ENCODE results near the gene ADAMTS14. TPM values are rescaled to one million over a fixed set of nuclear protein-coding genes. Genes with fewer than 3 reads are reported as not detected.

The ADAMTS14 gene
- under 0.01 TPM in 1 of 2 replicates, not detected in the other for total RNA-seq

GRCh38 chr10:70672165-70673042 lies at the start of gene ADAMTS14:
ADAMTS14 (plus strand) TSS chr10:70672506; CDS start chr10:70672803, 297 bp downstream.

GRCh38 chr10:70785190-70785589 lies 112.9 kb downstream of the ADAMTS14 start, which contains the start of gene TBATA:
TBATA (minus strand) TSS chr10:70785377; CDS start chr10:70783379, 1,998 bp downstream.

Small RNA genes lying within 50 kb of the gene (small RNA-seq; reads per million reads assigned to genes)
- gene RPS26P40 = not detected

Other genes starting within 250 kb of the ADAMTS14 start
- 0.43 TPM in 1 of 2 replicates, not detected in the other for gene NODAL, start 230.8 kb upstream of the ADAMTS14 start, total RNA-seq
- gene PALD1, start 193.7 kb upstream of the ADAMTS14 start, total RNA-seq = not detected in 2 replicates
- not detected in 2 replicates for gene PRF1, start 69.8 kb upstream of the ADAMTS14 start, total RNA-seq
- not detected in 2 replicates for gene TBATA, start 112.9 kb downstream of the ADAMTS14 start, total RNA-seq
- 39.7 and 49.7 TPM in 2 replicates for gene SGPL1, start 143.4 kb downstream of the ADAMTS14 start, total RNA-seq
- gene PCBD1, start 216.1 kb downstream of the ADAMTS14 start, total RNA-seq = 8.6 and 15.4 TPM in 2 replicates

Data from placental epithelial cell (primary cell).